Measurements from ENCODE around the gene SSH2.

- TF ChIP-seq EP300 (IDR thresholded peaks at IDR 0.05) (no peak), CTCF (IDR thresholded peaks at IDR 0.05) (no peak), POLR2A (IDR thresholded peaks at IDR 0.05) (no peak), POLR2AphosphoS5 (IDR thresholded peaks at IDR 0.05) (no peak)
Measured at GRCh38 chr17:29956225-29956624, 26.2 kb upstream of the SSH2 start.
